GM10847 (cell line): ENCODE measurements around the gene HSD17B12.

Experiments
- POLR2A ChIP-seq: IDR thresholded peaks from 2 replicates; pipeline ENCODE4 v1.6.1; 2011; ENCODE audit not compliant: insufficient read length; ENCODE audit errors: extremely low read depth

The HSD17B12 gene

GRCh38 chr11:43760902-43761301 is 80.4 kb downstream of the HSD17B12 start:
- no peak for TF ChIP-seq POLR2A

DNA sequence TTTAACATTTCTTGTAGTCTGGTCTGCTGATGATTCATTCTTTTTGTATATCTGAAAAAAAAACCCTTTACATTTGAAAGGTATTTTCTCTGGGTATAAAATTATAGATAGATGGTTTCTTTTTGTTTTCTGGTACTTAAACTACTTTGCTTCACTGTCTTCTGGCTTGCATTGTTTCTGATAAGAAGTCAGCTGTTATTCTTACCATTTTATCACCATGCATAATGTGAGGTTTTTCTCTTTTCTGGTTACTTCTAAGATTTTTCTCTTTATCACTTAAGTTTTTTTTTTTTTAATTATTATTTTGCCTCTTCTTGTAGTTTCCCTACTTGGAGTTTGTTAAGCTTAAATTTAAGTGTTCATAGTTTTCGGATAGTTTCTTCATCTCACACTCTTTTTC is 84.7 kb downstream of the HSD17B12 start:
- no peak for TF ChIP-seq POLR2A

- TF ChIP-seq POLR2A: no peak
These were observed 89.6 kb downstream of the HSD17B12 start for GRCh38 chr11:43770173-43770572.

DNA sequence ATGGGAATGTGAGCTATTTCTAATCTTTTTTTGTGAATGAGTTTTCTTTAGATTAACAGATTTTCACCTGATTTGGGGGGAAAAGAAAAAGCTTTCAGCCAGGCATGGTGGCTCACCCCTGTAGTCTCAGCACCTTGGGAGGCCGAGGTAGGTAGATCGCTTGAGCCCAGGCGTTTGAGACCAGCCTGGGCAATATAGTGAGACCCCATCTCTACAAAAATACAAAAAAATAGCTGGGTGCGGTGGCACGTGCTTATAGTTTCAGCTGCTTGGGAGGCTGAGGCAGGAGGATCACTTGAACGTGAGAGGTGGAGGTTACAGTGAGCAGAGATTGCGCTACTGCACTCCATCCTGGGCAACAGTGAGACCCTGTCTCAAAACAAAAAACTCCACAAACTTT is 92.2 kb downstream of the HSD17B12 start:
- TF ChIP-seq POLR2A: no peak

GRCh38 chr11:43774786-43775185 is 94.2 kb downstream of the HSD17B12 start:
- no peak for TF ChIP-seq POLR2A

DNA sequence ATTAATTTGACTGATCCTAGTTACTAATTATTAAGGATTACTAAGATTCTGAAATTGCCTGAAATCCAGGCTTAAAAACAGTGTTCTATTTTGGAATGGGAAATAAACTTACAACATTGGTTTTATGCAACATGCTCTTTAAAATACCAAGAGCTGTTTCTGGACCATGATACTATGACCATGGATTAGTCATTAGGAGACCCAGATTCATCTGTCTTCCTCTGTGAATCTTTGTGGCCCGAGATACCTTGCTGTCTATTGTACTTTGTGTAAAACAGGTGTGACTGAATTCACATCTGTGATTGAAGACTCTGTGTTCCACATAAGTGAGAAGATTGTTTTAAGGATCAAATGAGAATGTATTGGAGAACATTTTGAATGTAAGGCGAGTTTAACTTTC is 98.8 kb downstream of the HSD17B12 start:
- TF ChIP-seq POLR2A: no peak

DNA sequence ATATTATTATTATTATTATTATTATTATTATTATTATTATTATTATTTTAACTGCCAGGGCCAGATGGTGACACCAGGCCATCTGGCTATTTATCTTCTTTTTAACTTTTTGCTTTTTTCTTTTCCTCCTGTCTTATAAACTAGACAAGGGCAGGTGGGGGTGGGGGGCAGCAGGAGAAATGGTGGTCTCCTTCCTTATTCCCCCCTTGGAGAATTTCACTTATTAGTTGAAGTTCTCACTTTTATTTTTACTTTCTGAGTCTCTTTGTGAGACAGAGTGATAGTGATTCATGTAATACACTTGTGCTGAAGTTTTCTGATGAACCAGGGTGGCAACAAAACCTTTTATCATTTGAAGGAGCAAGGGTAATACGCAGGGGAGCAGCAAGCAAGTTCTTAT is 103.8 kb downstream of the HSD17B12 start:
- TF ChIP-seq POLR2A: no peak

DNA sequence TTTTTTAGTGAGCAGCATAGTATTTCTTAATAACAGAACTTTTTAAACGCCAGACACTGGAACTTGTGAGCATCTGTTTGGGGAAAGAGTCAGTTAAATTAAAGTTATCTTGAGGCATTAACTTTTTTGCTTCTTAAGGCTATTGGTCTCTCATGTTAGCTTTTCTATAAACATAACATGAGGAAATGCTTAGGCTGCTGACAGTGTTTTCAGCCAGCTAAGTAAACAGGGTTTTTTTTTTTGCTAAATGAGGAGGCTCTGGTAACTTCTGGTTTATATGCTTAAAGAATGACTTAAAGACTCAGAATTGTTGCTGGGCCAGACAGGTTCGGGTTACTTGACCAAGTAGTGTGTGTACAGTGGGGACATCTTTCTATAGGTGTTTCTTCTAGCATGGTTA is 104.3 kb downstream of the HSD17B12 start:
- TF ChIP-seq POLR2A: no peak

- no peak for TF ChIP-seq POLR2A
These were observed 104.8 kb downstream of the HSD17B12 start for GRCh38 chr11:43785318-43785717.

GRCh38 chr11:43786016-43786415 is 105.5 kb downstream of the HSD17B12 start:
- no peak for TF ChIP-seq POLR2A

DNA sequence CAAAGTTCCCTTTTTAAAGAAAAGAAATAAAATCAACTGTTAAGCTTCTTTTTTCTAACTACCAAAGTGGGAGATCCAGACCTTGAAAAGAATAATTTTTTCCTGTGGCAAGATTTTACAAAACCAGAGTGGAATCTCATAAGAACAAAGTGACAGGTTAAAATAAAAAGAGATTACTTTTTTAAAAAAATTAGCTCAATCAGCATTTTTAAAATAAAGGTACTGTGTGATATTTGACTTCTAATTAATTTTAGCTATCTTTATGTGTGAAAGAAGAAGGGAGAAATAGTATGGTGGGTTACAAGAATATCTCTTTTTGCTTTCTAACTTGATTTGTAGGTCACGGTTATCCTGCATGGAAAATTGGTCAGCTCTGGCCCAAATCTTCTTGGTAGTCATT is 107.3 kb downstream of the HSD17B12 start:
- no peak for TF ChIP-seq POLR2A

DNA sequence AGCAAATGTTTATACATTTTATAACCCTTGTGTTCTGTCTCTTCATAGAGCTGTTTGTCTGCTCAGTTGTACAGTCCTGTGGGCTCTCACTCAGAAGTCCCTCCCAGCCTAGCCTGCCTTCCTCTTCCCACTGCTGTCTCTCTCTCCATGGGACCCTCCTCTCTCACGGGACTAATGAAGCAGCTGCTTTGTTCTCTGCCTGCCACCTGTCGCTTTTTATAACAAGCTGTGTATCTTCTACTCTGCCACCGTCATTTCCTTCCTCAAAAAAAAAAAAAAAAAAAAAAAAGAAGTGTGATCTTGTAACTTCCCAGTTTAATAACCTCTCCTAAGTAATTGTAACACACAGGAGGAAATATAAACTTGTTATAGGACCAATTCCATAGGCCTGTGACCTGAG is 107.9 kb downstream of the HSD17B12 start:
- TF ChIP-seq POLR2A: no peak

DNA sequence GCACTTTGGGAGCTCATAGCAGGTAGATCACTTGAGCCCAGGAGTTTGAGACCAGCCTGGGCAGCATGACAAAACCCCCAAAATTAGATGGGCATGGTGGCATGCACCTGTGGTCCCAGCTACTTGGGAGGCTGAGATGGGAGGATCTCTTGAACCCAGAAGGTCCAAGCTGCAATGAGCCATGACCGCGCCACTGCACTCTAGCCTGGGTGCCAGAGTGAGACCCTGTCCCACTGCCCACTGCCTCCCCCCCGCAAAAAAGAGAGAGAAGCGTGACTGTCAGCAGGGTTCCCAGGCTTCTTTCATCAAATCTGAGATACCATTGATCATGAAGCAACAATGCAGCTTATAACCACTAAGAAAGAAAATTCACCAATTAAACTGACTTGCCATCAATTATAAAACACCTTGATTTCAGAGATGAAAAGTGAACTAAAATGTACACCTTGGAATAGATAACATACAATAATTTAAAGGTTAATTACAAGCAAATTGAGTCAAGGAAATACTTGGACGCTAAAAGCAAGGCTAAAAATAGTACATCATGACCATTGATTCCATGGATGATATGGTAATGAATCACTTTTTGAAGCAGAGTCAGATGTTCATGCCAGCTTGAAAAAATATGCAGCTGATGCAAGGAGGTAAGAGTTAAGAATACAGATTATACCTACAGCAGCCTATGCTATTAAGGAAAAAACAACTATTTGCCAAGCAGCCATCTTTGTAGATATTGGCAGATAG is 109.3 kb downstream of the HSD17B12 start:
- no peak for TF ChIP-seq POLR2A

- TF ChIP-seq POLR2A: no peak
These were observed 109.9 kb downstream of the HSD17B12 start for GRCh38 chr11:43790444-43790794.

GRCh38 chr11:43797337-43797736 is 116.8 kb downstream of the HSD17B12 start:
- no peak for TF ChIP-seq POLR2A

GRCh38 chr11:43797866-43798265 is 117.3 kb downstream of the HSD17B12 start:
- no peak for TF ChIP-seq POLR2A

- TF ChIP-seq POLR2A: no peak
These were observed 122.0 kb downstream of the HSD17B12 start for GRCh38 chr11:43802509-43802908.

DNA sequence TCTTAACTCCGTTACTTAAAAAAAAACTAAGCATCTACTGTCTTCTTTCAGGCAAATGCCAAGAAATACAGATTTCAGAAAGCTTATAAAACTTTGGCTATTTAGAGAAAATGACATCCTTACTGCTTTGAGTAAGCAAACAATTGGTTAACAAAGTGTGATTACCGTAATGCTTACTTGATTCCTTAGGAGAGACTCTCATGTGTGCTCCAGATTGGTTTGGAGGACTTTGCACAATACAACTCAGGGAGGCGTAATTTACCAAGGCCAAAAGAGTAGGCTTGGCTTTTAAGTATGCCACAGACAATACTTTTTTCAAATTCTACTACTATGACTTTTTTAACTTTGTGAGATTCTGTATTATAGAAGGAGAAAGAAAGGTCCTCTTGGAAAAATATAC is 123.2 kb downstream of the HSD17B12 start:
- no peak for TF ChIP-seq POLR2A

GRCh38 chr11:43806976-43807375 is 126.4 kb downstream of the HSD17B12 start:
- no peak for TF ChIP-seq POLR2A
